MM.1S (cell line): ENCODE measurements around the gene MYCL.

Source experiments
- CTCF ChIP-seq: fragments of 300-600 bp; sonication (generic); IDR thresholded peaks from 2 replicates; pipeline ENCODE4 v1.5.1; 2016; ENCODE audit warnings: antibody characterized with exemption, low read length, mixed read lengths
- EZH2 ChIP-seq: fragments of 300-600 bp; sonication (generic); optimal IDR thresholded peaks from 2 replicates; pipeline ENCODE3; 2017; ENCODE audit warnings: low read depth, mild to moderate bottlenecking, antibody characterized with exemption, low read length, mixed read lengths
- EZH2phosphoT487 ChIP-seq: fragments of 300-600 bp; sonication (generic); IDR thresholded peaks from 2 replicates; pipeline ENCODE4 v1.6.1; 2018; ENCODE audit warnings: antibody characterized with exemption, low read length

GRCh38 chr1:39947260-39947659, 45.5 kb upstream of the MYCL start:
- no peak for TF ChIP-seq CTCF
- TF ChIP-seq EZH2phosphoT487 = no peak
- TF ChIP-seq EZH2 = no peak
